Amniotic epithelial cell (primary cell): ENCODE results near the gene SAMSN1.
A peak's percentile ranks its signal among the peaks of the same experiment; 100 is the strongest.
"Not testable (repeated sequence)": the region's sequence is repeated elsewhere in the genome, so short reads cannot be mapped to it uniquely, and the experiment has no call there.

Source experiments
- DNase-seq: peaks from one replicate; pipeline ENCODE4 v3.0.0-alpha.2; 2010; ENCODE audit warnings: low read depth

The SAMSN1 gene

GRCh38 chr21:14566894-14567293 is 20.8 kb upstream of the SAMSN1 start:
- no peak for DNase-seq

- DNase-seq = no peak
Observed at GRCh38 chr21:14562959-14563358, 16.8 kb upstream of the SAMSN1 start.

GRCh38 chr21:14560555-14560954 is 14.4 kb upstream of the SAMSN1 start:
- DNase-seq = no peak

GRCh38 chr21:14560139-14560538 is 14.0 kb upstream of the SAMSN1 start:
- no peak for DNase-seq

- no peak for DNase-seq
Observed at GRCh38 chr21:14559102-14559501, 13.0 kb upstream of the SAMSN1 start.

- DNase-seq = no peak
Observed at GRCh38 chr21:14557413-14557812, 11.3 kb upstream of the SAMSN1 start.

- DNase-seq = no peak
Observed at GRCh38 chr21:14554948-14555347, 8.8 kb upstream of the SAMSN1 start.

- no peak for DNase-seq
Observed at GRCh38 chr21:14553422-14553821, 7.3 kb upstream of the SAMSN1 start.

- no peak for DNase-seq
Observed at GRCh38 chr21:14551741-14552140, 5.6 kb upstream of the SAMSN1 start.

GRCh38 chr21:14550135-14550534 is 4.0 kb upstream of the SAMSN1 start:
- DNase-seq = no peak

- DNase-seq = peak; percentile 43
Observed at GRCh38 chr21:14548779-14549178, 2.7 kb upstream of the SAMSN1 start.

- no peak for DNase-seq
Observed at GRCh38 chr21:14547834-14548513, 1.9 kb upstream of the SAMSN1 start.

GRCh38 chr21:14546719-14547118 is 604 bp upstream of the SAMSN1 start:
- DNase-seq = not testable (repeated sequence)

- no peak for DNase-seq
Observed at GRCh38 chr21:14543983-14544382, 2.1 kb downstream of the SAMSN1 start.

GRCh38 chr21:14542638-14543037 is 3.5 kb downstream of the SAMSN1 start:
- DNase-seq = no peak

- DNase-seq = no peak
Observed at GRCh38 chr21:14541841-14542490, 4.1 kb downstream of the SAMSN1 start.

GRCh38 chr21:14538483-14538882 is 7.6 kb downstream of the SAMSN1 start:
- DNase-seq = no peak

- DNase-seq = no peak
Observed at GRCh38 chr21:14536929-14537328, 9.2 kb downstream of the SAMSN1 start.

GRCh38 chr21:14535702-14536101 is 10.4 kb downstream of the SAMSN1 start:
- no peak for DNase-seq

GRCh38 chr21:14533499-14534428 is 12.4 kb downstream of the SAMSN1 start:
- DNase-seq = peak; percentile 62

GRCh38 chr21:14531757-14532316 is 14.3 kb downstream of the SAMSN1 start:
- no peak for DNase-seq

- no peak for DNase-seq
Observed at GRCh38 chr21:14530592-14530991, 15.5 kb downstream of the SAMSN1 start.
